GM19463 (cell line): ENCODE results near the gene TMEM132D.

ENCODE experiments used
- ATAC-seq: cut with Tn5 transposase; IDR thresholded peaks from one replicate; pipeline ENCODE4 v1.9.1; 2021; ENCODE audit warnings: mild to moderate bottlenecking, moderate library complexity; ENCODE audit not compliant: unreplicated experiment

TMEM132D gene

DNA sequence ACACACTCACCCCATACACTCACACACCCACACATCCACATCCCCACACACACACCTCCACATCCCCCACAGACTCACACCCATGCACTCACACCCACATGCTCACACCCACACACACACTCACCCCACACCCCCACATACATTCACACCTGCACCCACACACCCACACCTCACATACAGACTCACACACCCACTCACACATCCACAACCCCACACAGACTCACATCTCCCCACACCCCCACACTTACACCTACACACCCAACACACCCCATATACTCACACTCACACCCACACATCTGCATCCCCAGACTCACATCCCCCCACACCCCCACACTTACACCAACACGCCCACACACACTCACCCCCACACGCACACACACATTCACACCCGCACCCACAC is 878.8 kb downstream of the TMEM132D start:
- ATAC-seq: no peak
